Left ventricle myocardium inferior (tissue), 1 donor: ENCODE measurements around the gene MBLAC1. TPM values are rescaled to one million over a fixed set of nuclear protein-coding genes. Genes with fewer than 3 reads are reported as not detected.
A peak's percentile ranks its signal among the peaks of the same experiment; 100 is the strongest.

Experiments used
- DNase-seq: peaks from one replicate; pipeline ENCODE4 v3.0.0-alpha.2; 2020
- H3K27ac ChIP-seq: fragments of 200-600 bp; replicated peaks from 2 replicates; pipeline ENCODE4 v1.8.0; 2021
- H3K27me3 ChIP-seq: fragments of 200-600 bp; 2 replicates; pipeline ENCODE4 v1.8.0; 2021; ENCODE audit warnings: low read depth
- H3K36me3 ChIP-seq: fragments of 200-600 bp; 2 replicates; pipeline ENCODE4 v1.8.0; 2021
- H3K4me1 ChIP-seq: fragments of 200-600 bp; 2 replicates; pipeline ENCODE4 v1.8.0; 2021
- H3K4me3 ChIP-seq: fragments of 200-600 bp; 2 replicates; pipeline ENCODE4 v1.8.0; 2021; ENCODE audit warnings: mild to moderate bottlenecking, moderate library complexity
- H3K9me3 ChIP-seq: fragments of 200-600 bp; replicated peaks from 2 replicates; pipeline ENCODE4 v1.8.0; 2021
- intact Hi-C: fragments of 100-400 bp; cut with micrococcal nuclease; formaldehyde crosslinking; loops from one replicate; pipeline ENCODE4 v1.11.0; 2022
- total RNA-seq: library from RNA; stranded (reverse); fragmentation: NEBNext Ultra II Directional; extraction: Animal tissue kit (Norgen Biotek cat#: 25700); gene quantifications from one replicate; pipeline ENCODE4 v1.2.1, GENCODE V29; 2021
- TF ChIP-seq, protein P1 (sequence below): fragments of 200-600 bp; IDR thresholded peaks from 2 replicates; pipeline ENCODE4 v1.8.0; 2021; ENCODE audit warnings: antibody characterized with exemption, mild to moderate bottlenecking, borderline replicate concordance
- donor health status: DM: no; HTN: yes; CAD: no; lungs with severe emphysema.

The MBLAC1 gene
- total RNA-seq, 1 donor from 2014 or later, result 2.0 TPM

DNA sequence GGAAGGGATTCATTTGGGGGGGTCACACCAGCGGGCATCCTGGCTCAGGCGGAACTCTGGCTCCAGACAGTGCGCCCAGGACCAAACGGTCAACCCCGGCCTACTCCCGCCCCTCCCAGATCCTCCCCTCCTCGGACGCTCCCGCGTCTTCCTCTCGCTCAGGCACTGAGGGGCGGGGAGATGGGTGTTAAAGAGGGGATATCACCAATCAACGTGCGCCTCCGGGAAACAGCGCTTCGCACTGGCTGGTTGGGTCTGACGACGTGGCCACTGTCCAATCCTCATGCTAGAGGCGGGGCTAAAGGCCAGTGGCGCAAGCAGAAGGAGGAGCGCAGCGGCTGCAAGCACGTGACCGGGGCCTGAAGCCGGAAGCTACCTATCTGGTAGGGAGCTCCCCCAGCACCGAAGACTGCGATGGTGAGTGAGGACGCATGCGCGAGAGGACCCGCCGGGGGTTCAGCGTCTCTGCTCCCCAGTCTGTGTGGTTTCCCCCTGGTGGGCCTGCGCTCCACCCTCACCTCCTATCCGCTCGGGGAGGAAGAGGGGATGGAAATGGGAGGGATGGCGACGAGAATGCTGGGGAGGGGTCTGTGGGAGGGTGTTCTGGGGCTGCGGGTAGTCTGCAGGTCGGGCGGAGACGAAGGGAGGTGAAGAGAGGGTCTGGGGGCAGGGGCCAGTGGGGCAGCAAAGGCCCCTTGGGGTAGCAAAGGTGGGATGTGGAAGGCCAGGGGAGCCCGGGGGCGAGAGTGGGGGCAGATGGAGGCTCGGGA is 22.0 kb downstream of the MBLAC1 start, which contains the start of gene LAMTOR4:
TSS of gene LAMTOR4 (plus strand) at position 360 of the 770 bp plus-strand sequence. CDS start at position 415, 55 bp downstream.
- intact Hi-C loops, result no loop called here
- Histone ChIP-seq H3K9me3 (no peaks in the 10 kb centered on the region), H3K4me3 (peak within 1 kb of the TSS; percentile 88), H3K27ac (peak within 1 kb of the TSS; percentile 90), H3K4me1 (peaks cover 24% of the 10 kb centered on the region), H3K27me3 (no peaks in the 10 kb centered on the region), H3K36me3 (peaks cover 7% of the 10 kb centered on the region)
- DNase-seq, result peak; percentile 98
- TF ChIP-seq, protein P1, sequence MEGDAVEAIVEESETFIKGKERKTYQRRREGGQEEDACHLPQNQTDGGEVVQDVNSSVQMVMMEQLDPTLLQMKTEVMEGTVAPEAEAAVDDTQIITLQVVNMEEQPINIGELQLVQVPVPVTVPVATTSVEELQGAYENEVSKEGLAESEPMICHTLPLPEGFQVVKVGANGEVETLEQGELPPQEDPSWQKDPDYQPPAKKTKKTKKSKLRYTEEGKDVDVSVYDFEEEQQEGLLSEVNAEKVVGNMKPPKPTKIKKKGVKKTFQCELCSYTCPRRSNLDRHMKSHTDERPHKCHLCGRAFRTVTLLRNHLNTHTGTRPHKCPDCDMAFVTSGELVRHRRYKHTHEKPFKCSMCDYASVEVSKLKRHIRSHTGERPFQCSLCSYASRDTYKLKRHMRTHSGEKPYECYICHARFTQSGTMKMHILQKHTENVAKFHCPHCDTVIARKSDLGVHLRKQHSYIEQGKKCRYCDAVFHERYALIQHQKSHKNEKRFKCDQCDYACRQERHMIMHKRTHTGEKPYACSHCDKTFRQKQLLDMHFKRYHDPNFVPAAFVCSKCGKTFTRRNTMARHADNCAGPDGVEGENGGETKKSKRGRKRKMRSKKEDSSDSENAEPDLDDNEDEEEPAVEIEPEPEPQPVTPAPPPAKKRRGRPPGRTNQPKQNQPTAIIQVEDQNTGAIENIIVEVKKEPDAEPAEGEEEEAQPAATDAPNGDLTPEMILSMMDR, result peak; percentile 16

DNA sequence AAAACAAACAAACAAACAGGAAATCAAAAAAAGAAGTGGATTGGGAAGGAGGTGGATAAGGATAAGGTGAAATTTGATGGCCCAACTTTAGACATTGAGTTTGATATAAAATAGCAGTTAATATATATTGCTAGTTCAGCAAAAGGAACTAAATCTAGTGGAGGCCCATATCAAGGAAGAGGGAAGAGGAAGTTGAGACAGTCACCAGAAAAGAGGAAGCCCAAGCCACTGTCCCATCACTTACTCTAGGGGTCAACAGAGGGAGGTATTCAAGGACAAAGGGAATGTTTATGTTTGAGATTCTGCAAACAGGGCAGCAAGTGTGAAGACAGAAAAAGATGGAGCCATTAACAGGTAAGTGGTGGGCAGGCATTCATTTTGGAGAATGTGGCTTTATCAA is 25.6 kb downstream of the MBLAC1 start:
- Histone ChIP-seq H3K27ac (peak overlapping the region; percentile 33), H3K4me1 (peaks cover 32% of the 10 kb centered on the region)

DNA sequence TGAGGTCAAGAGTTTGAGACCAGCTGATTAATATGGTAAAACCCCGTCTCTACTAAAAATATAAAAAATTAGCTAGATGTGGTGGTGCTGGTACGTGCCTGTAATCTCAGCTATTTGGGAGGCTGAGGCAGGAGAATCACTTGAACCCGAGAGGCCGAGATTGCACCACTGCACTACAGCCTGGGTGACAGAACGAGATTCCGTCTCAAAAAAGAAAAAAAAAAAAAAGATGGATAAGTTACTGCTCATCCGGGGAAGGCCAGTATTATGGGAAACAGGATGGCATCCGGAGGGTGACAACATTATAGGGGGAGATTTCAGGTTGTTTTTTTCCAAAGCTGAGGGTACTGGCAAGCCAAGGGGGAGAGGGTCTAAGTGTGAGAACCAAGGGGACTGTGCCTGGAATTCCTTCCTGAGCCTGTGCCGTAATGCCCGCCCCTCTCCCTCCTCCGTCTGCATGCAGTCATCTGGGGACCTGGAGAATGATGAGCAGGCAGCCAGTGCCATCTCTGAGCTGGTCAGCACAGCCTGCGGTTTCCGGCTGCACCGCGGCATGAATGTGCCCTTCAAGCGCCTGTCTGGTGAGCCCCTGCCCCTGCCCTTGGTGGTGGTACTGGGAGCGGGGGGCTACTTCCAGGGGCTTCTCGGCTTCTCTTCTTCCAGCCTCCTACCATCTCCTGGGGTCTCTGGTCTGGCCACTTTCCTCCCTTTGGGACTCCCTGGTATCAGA is 26.3 kb downstream of the MBLAC1 start:
- intact Hi-C loops, result no loop called here
- no peaks in the 10 kb centered on the region for H3K27me3 ChIP-seq
- no peak for DNase-seq
- H3K27ac ChIP-seq, result no peak overlapping the region
- TF ChIP-seq, protein P1, result no peak
- H3K36me3 ChIP-seq, result peaks cover 37% of the 10 kb centered on the region
- no peaks in the 10 kb centered on the region for H3K9me3 ChIP-seq
- peaks cover 36% of the 10 kb centered on the region for H3K4me1 ChIP-seq
- no peak overlapping the region for H3K4me3 ChIP-seq

More for the DNA sequence above, 25.6 kb downstream of the MBLAC1 start:
- no peak for DNase-seq
- H3K4me3 ChIP-seq, result no peak overlapping the region
- TF ChIP-seq, protein P1, result no peak
- H3K27me3 ChIP-seq, result no peaks in the 10 kb centered on the region
- H3K9me3 ChIP-seq, result no peaks in the 10 kb centered on the region
- intact Hi-C loops, result no loop called here
- peaks cover 37% of the 10 kb centered on the region for H3K36me3 ChIP-seq

DNA sequence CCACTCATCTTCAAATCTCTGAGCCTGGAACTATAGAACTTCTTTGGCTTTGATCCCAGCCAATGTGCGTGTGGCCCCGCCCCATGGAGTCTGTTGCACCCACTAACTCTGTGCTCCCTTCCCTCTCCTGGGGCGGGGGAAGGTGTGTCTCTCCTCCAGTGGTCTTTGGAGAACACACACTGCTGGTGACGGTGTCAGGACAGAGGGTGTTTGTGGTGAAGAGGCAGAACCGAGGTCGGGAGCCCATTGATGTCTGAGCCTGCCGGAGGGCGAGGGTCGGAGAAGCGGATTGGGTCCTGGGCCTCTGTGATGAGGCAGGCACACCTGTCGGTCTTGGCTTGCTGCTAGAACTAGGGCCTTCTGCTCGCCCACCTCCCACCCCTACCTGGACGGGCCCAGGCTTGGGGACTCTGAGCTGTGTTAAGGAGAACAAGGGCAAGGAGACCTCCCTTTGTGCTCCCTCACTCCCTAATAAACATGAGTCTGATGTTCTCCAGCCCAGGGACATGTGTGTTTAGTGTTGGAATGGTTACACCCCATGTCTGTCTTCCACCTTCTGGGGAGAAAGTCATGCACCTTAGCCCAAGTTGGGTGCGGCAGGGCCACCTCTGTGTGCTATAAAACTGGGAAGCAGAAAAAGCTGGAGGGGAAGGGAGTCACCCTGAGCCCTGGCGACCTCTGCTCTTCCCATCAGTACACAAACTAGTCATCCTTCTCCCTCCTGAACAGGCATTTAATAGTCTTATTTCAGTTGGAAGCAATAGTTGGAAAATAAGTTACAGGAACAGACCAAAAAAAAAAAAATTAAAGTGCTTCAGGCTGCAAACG is 27.2 kb downstream of the MBLAC1 start:
- DNase-seq, result no peak
- TF ChIP-seq, protein P1, result no peak
- peaks cover 37% of the 10 kb centered on the region for H3K36me3 ChIP-seq
- no peak overlapping the region for H3K4me3 ChIP-seq
- H3K9me3 ChIP-seq, result no peaks in the 10 kb centered on the region
- no peaks in the 10 kb centered on the region for H3K27me3 ChIP-seq
- intact Hi-C loops, result no loop called here
- peaks cover 39% of the 10 kb centered on the region for H3K4me1 ChIP-seq
- no peak overlapping the region for H3K27ac ChIP-seq
